DLD1 (cell line): ENCODE results near the gene PPP6C.
"Not testable (repeated sequence)": the region's sequence is repeated elsewhere in the genome, so short reads cannot be mapped to it uniquely, and the experiment has no call there.

ENCODE experiments used
- in situ Hi-C: cut with HindIII; loops from 2 replicates; pipeline ENCODE4 v1.10.0; 2017; ENCODE audit warnings: low sequenced_read_pairs

PPP6C gene

DNA sequence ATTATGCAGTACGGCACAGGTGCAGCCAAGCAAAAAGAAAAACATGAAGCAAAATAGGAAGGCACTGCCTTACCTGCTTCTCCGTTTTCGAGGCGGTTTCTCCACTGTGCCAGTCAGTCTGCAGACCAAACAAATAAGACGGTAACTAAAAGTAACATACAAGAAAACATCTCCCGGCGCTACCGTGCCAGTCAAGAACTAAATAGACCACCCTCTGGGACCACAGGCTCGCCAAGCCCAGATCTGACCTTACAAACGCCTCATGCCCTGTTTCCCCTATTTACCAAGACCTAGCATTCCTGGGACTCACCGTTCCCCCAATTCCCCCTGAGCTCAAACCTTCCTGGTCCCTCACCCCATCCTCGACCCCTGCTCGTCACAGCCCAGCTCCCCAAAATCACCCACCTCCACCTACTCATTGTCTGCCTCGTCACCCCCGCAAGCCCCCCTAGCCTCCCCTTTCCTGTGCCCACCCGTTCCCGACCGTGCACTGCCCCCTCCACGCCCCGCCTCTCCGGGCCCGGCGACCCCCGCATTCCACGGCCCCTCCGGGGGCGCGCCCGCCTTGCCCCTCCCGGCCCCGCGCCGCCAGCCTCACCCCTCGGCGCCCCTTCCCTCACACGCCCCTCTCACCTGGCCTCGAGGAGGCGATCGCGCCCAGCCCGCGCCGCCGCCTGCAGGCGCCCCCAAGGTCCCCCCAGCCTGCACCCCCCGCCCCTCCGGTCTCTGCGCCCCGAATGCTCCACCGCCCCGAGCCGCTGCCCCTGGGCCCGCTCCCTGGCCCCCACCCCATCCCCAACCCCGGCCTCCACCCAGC lies 46.8 kb downstream of the PPP6C start:
- in situ Hi-C loops, result no loop called here

DNA sequence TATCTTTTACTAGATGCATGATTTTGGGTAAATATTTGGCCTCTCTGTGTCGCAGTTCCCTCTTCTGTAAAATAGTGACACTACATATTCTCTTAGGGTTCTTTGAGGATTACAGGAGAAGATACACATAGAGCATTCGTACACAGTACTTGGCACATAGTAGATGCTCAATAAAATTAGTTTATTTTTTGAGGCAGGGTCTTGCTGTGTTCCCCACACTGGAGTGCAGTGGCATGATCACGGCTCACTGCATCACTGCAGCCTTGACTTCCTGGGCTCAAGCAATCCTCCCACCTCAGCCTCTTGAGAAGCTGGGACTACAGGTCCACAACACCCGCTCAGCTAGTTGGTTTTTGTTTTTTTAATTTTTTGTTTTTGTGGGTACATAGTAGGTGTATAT lies 47.9 kb downstream of the PPP6C start:
- in situ Hi-C loops, result no loop called here

- in situ Hi-C loops, result no loop called here
Measured at GRCh38 chr9:125141251-125141650, 48.4 kb downstream of the PPP6C start.

- in situ Hi-C loops, result no loop called here
Measured at GRCh38 chr9:125140576-125140975, 49.0 kb downstream of the PPP6C start.

- in situ Hi-C loops, result no loop called here
Measured at GRCh38 chr9:125137200-125137599, 52.4 kb downstream of the PPP6C start.

DNA sequence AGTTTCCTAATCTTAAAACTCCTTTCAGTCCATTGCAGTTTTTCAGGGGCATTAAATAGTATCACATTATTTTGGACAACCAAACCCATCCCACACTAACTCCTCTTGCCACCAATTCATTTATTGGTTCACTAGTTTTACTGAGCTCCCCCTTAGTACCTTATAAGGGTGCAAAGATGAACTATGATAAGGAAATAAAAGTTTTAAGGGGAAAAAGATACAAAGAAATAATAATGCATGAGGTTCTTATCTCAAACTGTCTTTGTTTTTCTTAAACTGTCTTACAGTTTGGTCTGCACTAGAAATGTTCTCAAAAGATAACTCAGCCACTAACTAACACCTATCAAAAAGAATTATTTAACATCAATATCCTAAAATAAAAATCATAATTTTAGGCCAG lies 54.6 kb downstream of the PPP6C start:
- in situ Hi-C loops, result no loop called here

GRCh38 chr9:125133403-125134329 lies 55.9 kb downstream of the PPP6C start:
- in situ Hi-C loops, result no loop called here

GRCh38 chr9:125131778-125132177 lies 57.8 kb downstream of the PPP6C start:
- in situ Hi-C loops, result no loop called here

DNA sequence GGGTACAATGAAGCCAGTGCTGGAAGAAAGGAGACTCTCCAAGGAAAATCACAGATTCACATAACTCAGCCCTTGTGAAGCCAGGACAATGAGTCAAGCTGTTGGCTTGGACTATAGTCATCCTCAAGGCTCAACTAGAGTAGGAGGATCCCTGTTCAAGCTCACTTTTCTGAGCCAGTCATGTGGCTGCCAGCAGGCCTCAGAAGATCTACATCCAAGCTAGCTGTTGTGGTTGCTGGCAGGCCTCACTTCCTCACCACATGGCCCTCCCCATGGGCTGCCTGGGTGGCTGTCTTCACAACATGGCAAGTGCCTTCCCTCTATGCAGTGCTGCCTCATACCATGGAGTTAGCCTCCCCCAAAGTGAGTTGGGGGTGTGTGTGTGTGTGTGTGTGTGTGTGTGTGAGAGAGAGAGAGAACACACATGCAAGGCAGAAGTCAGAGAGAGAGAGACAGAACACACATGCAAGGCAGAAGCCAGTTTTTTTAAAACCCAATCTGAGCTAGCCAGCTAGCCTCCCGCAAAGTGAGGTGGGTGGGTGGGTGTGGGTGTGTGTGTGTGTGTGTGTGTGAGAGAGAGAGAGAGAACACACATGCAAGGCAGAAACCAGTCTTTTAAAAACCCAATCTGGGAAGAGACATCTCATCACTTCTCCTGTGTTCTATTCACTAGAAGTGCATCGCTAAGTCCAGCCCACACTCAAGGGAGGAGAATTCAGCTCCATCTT lies 63.4 kb downstream of the PPP6C start:
- in situ Hi-C loops, result no loop called here

- in situ Hi-C loops, result no loop called here
Measured at GRCh38 chr9:125125523-125125922, 64.1 kb downstream of the PPP6C start.

GRCh38 chr9:125121146-125121545 lies 68.5 kb downstream of the PPP6C start:
- in situ Hi-C loops, result no loop called here

DNA sequence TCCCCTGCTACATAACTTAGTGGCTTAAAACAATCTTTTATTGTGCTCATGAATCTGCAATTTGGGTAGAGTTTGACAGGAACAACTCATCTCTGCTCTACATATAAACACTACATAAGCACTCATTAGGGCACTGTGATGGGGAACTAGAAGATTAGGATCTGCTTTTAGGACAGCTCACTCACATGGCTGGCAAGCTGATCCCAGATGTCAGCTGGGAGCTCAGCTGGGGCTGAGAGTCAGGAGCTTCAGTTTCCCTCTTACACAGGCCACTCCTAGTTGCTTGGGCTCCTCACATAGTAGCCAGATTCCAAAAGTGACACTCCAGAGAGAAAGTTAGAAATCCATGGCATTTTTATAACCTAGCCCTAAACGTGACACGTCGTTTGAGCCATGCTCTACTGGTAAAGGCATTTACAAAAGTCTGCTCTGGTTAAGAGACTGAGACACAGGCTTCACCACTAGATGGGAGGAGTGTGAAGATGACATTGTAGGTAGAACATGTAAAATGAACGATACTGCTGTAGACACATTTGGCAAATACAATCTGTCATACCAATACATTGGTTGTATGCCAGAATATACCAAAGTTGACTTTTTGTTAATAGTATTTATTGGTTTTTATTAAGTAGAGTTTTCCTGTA lies 69.8 kb downstream of the PPP6C start:
- in situ Hi-C loops, result no loop called here

DNA sequence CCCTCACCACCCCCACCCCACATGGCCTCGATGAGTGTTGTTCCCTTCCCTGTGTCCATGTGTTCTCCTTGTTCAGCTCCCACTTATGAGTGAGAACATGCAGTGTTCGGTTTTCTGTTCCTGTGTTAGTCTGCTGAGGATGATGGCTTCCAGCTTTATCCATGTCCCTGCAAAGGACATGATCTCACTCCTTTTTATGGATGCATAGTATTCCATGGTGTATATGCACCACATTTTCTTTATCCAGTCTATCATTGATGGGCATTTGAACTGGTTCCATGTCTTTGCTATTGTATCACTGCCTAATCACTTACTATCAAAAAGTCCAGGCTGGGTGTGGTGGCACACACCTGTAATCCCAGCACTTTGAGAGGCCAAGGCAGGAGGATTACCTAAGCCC lies 70.9 kb downstream of the PPP6C start:
- in situ Hi-C loops, result not testable (repeated sequence)

GRCh38 chr9:125114503-125114902 lies 75.1 kb downstream of the PPP6C start:
- in situ Hi-C loops, result not testable (repeated sequence)

- in situ Hi-C loops, result no loop called here
Measured at GRCh38 chr9:125110464-125110863, 79.1 kb downstream of the PPP6C start.

GRCh38 chr9:125108541-125108940 lies 81.1 kb downstream of the PPP6C start:
- in situ Hi-C loops, result not testable (repeated sequence)

DNA sequence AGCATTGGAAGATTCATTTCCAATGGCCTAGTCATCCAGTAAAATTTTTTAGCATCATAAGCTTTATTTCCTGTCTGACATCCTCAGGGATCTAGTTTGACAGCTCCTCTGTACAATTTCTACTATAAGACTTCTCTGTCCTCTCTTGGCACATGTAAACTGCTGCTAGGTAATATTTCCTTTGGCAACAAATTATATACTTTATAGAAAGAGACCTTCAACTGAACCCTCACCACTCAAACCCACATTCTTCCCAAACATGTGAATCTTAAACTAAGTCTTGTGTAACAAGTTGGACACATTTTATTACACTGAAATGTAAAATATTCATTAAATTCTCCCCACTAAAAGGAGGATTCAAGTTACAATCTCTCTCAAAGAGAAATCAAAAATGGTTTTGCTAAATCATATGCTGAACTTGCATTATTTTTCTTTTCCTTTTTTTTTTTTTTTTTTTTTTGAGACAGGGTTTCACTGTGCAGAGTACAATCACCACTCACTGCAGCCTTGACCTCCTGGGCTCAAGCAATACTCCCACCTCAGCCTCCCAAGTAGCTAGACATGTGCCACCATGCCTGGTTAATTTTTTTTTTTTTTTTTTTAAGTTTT lies 83.2 kb downstream of the PPP6C start:
- in situ Hi-C loops, result no loop called here

GRCh38 chr9:125103770-125104460 lies 85.7 kb downstream of the PPP6C start:
- in situ Hi-C loops, result no loop called here

DNA sequence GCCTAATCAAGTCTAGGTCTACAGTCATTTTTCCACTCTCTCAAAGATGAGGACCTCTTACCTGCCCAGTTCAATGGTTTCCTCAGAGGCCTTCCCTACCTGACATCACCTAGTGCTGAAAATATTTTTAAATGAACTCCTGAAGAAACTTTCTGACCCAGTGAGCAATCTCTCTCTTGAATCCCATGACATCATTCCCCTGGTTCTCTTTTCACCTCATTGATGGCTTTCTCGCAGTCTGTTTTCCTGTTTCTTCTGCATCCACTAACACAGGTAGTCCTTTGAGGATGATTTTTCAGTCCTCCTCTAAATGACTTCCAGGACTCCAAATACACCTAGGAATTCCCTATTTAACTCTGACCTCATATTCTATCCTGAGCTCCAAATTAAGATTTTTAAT lies 86.6 kb downstream of the PPP6C start:
- in situ Hi-C loops, result no loop called here

- in situ Hi-C loops, result no loop called here
Measured at GRCh38 chr9:125100822-125101221, 88.8 kb downstream of the PPP6C start.
